Transverse colon (tissue), 4 donors: ENCODE measurements around the gene GP1BA. TPM values are rescaled to one million over a fixed set of nuclear protein-coding genes. Genes with fewer than 3 reads are reported as not detected.

Source experiments
- DNase-seq: peaks from one replicate; pipeline ENCODE4 v3.0.0-alpha.2; 2019
- H3K27ac ChIP-seq, 4 donors: fragments of 200-600 bp; sonication (generic); 2 replicates each; pipeline ENCODE4 v1.5.1; 2016 to 2018; ENCODE audit warnings: inconsistent platforms in 4 of 4
- H3K27me3 ChIP-seq: fragments of 200-600 bp; sonication (generic); 2 replicates; pipeline ENCODE4 v1.5.1; 2017; ENCODE audit warnings: inconsistent platforms
- H3K36me3 ChIP-seq, 4 donors: fragments of 200-600 bp; sonication (generic); 2 replicates each; pipeline ENCODE4 v1.5.1; 2017 to 2019; ENCODE audit warnings: inconsistent platforms in 4 of 4
- H3K4me1 ChIP-seq, 4 donors: fragments of 200-600 bp; sonication (generic); 2 replicates each; pipeline ENCODE4 v1.5.1; 2017 to 2020; ENCODE audit warnings: inconsistent platforms in 4 of 4
- H3K4me3 ChIP-seq, 4 donors: fragments of 200-600 bp; sonication (generic); 1 replicate in 1 of 4; 2 replicates in 3 of 4; pipeline versions ENCODE4 v1.5.1 to v1.6.1; 2017 to 2019; ENCODE audit warnings: inconsistent platforms in 4 of 4
- H3K9me3 ChIP-seq, 2 donors: fragments of 200-600 bp; sonication (generic); 2 replicates each; pipeline ENCODE4 v1.5.1; 2017 to 2019; ENCODE audit warnings: inconsistent platforms in 2 of 2
- CTCF ChIP-seq, 5 experiments: fragments of 200-600 bp in 3 of 5; fragments of 450-650 bp in 2 of 5; sonication (generic) in 3 of 5; IDR thresholded peaks; 1 replicate in 2 of 5; 2 replicates in 3 of 5; pipeline ENCODE4 v1.5.1; 2016 to 2017; ENCODE audit warnings: antibody characterized with exemption in 5 of 5, inconsistent platforms in 3 of 5, mild to moderate bottlenecking in 2 of 5, moderate library complexity in 1 of 5
- EP300 ChIP-seq: sonication (generic); formaldehyde crosslinking; IDR thresholded peaks from one replicate; pipeline ENCODE4 v1.6.1; 2017; ENCODE audit warnings: antibody characterized with exemption, low read depth
- POLR2A ChIP-seq: fragments of 450-650 bp; IDR thresholded peaks from one replicate; pipeline ENCODE4 v1.6.1; 2016; ENCODE audit warnings: antibody characterized with exemption, mild to moderate bottlenecking, moderate library complexity
- POLR2AphosphoS5 ChIP-seq, 3 donors: sonication (generic); formaldehyde crosslinking; IDR thresholded peaks; one replicate each; pipeline ENCODE4 v1.6.1; 2016; ENCODE audit warnings: antibody characterized with exemption in 3 of 3
- WGBS, 2 donors: methylation state at CpG; one replicate each; pipeline ENCODE4 v1.1.5; 2018; ENCODE audit warnings: low coverage in 1 of 2; 5-methylcytosine and 5-hydroxymethylcytosine counted together
- in situ Hi-C, 4 donors: fragments of 200-750 bp; cut with MboI; loops; one replicate each; pipeline versions ENCODE4 v1.15.0 to v1.15.1; 2017; ENCODE audit warnings: low sequenced_read_pairs in 3 of 4, low pct_ligation_motif_present in 1 of 4, low pct_unique_long_range_greater_than_20kb in 1 of 4
- intact Hi-C: fragments of 100-400 bp; cut with DNase I; formaldehyde crosslinking; loops from one replicate; pipeline ENCODE4 v1.15.1; 2023; ENCODE audit warnings: low total_unique reads
- total RNA-seq, 4 donors: library from RNA; depleted of rRNA; stranded (reverse); fragments of >200 nt; gene quantifications; one replicate each; pipeline ENCODE4 v1.1.0, GENCODE V29; 2016

GP1BA gene
- total RNA-seq, 4 donors from 2014 or later, result not detected

DNA sequence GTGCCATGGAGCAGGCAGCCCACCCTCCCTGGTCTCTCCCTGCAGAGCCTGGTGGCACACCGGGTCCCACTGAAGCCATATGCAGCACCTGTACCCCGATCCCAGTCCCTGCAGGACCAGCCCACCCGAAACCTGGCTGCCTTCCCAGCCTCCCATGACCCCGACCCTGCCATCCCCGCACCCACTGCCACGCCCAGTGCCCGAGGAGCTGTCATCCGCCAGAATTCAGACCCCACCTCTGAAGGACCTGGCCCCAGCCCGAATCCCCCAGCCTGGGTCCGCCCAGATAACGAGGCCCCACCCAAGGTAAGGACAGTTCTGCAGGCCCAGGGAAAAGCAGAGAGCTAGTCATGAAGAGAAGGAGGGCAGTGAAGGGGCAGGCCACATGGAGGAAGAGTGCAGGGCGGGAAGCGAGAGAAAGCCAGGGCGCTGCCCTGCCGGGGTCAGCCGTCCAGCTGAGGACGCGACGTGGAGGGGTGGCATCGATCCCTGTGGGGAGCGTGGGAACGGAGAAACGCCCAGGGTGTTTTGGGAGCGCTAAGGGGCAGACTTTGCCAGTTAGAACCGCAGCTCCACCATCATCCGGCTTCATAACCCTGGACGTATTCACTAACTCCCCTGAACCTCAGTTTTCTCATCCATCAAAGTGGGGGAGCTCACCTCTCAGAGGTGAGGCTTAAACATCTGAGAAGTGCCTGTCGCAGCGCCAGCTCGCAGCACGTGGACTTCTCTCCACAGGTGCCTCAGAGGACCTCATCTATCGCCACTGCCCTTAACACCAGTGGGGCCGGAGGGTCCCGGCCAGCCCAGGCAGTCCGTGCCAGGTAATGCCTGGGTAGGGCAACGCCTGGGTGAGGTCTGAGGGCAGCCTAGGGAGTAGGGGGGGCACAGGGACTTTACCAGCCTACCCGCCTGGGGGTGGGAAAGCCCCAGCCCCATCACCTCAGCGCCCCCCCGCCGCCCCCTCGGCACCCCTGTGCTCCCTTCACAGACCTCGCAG, 40.4 kb upstream of the GP1BA start:
- intact Hi-C loops (loop anchor here (10.0 kb wide), 1 partner anchor 157 kb away; the partner anchor contains the start of genes CXCL16, MED11 and ZMYND15), in situ Hi-C loops (loop anchor here in 2 of 4 donors (25.0 kb wide), 1 partner anchor 104 kb away; the partner anchor contains the start of genes GLTPD2 (in 2 of the 2), PSMB6 (in 2 of the 2) and VMO1 (in 2 of the 2))
- Histone ChIP-seq H3K9me3 (no peaks in the 10 kb centered on the region), H3K4me3 (no peak overlapping the region), H3K27ac (no peak overlapping the region), H3K36me3 (peaks cover 0 to 60% (median 32%) of the 10 kb centered on the region in 4 donors), H3K4me1 (no peaks in the 10 kb centered on the region), H3K27me3 (no peaks in the 10 kb centered on the region)
- TF ChIP-seq POLR2A, result no peak
- TF ChIP-seq CTCF (IDR thresholded peaks at IDR 0.05), result no peak
- TF ChIP-seq EP300, result no peak
- DNase-seq, result no peak
- WGBS, 2 donors, result 91% methylated on average over 35 of the region's 42 CpGs; no CpG with 5 or more reads in 1 of the 2 donors

DNA sequence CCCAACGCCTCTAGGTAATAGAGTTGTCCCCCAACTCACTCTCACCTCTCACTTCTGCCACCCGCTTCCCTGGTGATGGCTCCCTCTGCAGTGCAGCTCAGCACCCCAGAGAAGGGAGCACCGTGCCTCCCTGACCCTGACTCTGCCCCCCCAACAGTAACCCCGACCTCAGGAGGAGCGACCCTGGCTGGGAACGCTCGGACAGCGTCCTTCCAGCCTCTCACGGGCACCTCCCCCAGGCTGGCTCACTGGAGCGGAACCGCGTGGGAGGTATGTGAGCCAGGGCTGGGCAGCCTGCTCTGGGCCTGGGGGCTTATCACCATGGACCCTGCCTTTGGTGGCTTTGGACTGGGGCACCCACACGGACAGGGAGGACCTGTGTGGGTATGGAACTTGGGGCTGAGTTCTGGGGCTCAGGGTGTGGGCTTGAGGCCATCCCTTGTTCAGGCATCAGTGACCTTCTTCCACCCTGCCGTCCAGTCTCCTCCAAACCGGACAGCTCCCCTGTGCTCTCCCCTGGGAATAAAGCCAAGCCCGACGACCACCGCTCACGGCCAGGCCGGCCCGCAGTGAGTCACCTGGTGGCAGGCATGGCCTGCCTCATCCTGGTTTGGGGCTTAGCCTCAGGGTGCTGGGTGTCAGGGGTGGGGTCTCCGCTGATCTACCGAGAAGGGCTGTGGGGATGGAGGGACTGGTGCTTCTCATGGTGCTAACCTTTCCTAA, 39.4 kb upstream of the GP1BA start:
- intact Hi-C loops, result loop anchor here (10.0 kb wide), 1 partner anchor 158 kb away; the partner anchor contains the start of genes CXCL16, MED11 and ZMYND15
- Histone ChIP-seq H3K4me1 (no peaks in the 10 kb centered on the region), H3K36me3 (peaks cover 0 to 53% (median 26%) of the 10 kb centered on the region in 4 donors), H3K9me3 (no peaks in the 10 kb centered on the region), H3K27ac (no peak overlapping the region), H3K4me3 (no peak overlapping the region), H3K27me3 (no peaks in the 10 kb centered on the region)
- 87% methylated on average over 23 of the region's 23 CpGs; no CpG with 5 or more reads in 1 of the 2 donors for WGBS, 2 donors
- TF ChIP-seq POLR2AphosphoS5 (IDR thresholded peaks at IDR 0.05) (no peak), EP300 (no peak), POLR2A (no peak), CTCF (IDR thresholded peaks at IDR 0.05) (no peak)
- in situ Hi-C loops, result loop anchor here in 2 of 4 donors (25.0 kb wide), 1 partner anchor 105 kb away; the partner anchor contains the start of genes GLTPD2 (in 2 of the 2), PSMB6 (in 2 of the 2) and VMO1 (in 2 of the 2)
- no peak for DNase-seq

- no peaks in the 10 kb centered on the region for H3K9me3 ChIP-seq
- no peak for DNase-seq
- H3K27me3 ChIP-seq, result no peaks in the 10 kb centered on the region
- in situ Hi-C loops, result loop anchor here in 2 of 4 donors (25.0 kb wide), 1 partner anchor 106 kb away; the partner anchor contains the start of genes GLTPD2 (in 2 of the 2), PSMB6 (in 2 of the 2) and VMO1 (in 2 of the 2)
- H3K4me3 ChIP-seq, result no peak overlapping the region
- H3K27ac ChIP-seq, result no peak overlapping the region
- peaks cover 0 to 52% (median 25%) of the 10 kb centered on the region in 4 donors for H3K36me3 ChIP-seq
- TF ChIP-seq EP300 (no peak), CTCF (IDR thresholded peaks at IDR 0.05) (no peak), POLR2A (no peak), POLR2AphosphoS5 (IDR thresholded peaks at IDR 0.05) (no peak)
- no peaks in the 10 kb centered on the region for H3K4me1 ChIP-seq
- intact Hi-C loops, result loop anchor here (10.0 kb wide), 1 partner anchor 158 kb away; the partner anchor contains the start of genes CXCL16, MED11 and ZMYND15
- WGBS, 2 donors, result 87 to 92% methylated on average over 7 to 18 of the region's 18 CpGs
These were observed 38.8 kb upstream of the GP1BA start for GRCh38 chr17:4893272-4893671.
